Measurements from ENCODE around the gene ACSL6.

DNA sequence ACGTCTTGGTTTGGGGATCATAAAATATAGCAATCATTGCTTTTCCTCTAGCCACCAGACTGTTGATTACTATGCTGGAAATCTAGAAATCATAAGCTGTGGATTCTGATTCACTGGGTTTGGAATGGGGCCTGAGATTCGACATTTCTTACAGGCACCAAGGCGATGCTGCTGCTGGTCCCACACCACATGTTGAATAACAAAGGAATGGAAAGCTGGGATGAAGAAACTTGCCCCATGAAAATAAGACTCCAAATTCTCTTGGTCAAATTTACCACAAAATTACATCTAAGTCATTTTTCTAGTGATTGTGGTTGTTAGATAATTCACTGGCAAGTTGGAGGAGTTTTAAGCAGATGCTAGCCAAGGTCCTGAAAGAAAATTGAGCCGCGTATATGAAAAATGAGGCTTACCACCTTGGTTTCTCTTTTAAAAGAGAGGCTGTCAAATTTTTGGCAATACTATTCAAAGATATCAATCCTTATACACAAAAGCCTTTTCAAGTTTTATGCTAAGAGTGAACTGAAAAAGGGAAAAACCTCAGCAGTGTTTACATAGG is 43.0 kb downstream of the ACSL6 start:
- TF ChIP-seq, protein P1, sequence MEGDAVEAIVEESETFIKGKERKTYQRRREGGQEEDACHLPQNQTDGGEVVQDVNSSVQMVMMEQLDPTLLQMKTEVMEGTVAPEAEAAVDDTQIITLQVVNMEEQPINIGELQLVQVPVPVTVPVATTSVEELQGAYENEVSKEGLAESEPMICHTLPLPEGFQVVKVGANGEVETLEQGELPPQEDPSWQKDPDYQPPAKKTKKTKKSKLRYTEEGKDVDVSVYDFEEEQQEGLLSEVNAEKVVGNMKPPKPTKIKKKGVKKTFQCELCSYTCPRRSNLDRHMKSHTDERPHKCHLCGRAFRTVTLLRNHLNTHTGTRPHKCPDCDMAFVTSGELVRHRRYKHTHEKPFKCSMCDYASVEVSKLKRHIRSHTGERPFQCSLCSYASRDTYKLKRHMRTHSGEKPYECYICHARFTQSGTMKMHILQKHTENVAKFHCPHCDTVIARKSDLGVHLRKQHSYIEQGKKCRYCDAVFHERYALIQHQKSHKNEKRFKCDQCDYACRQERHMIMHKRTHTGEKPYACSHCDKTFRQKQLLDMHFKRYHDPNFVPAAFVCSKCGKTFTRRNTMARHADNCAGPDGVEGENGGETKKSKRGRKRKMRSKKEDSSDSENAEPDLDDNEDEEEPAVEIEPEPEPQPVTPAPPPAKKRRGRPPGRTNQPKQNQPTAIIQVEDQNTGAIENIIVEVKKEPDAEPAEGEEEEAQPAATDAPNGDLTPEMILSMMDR (IDR thresholded peaks at IDR 0.05): no peak
- no peak for TF ChIP-seq EZH2phosphoT487 (IDR thresholded peaks at IDR 0.05)
- no peak for TF ChIP-seq EZH2 (IDR thresholded peaks at IDR 0.05)

Measured in neural progenitor cell (in vitro differentiated cells).